Activated naive CD8-positive, alpha-beta T cell treated with anti-CD3 and anti-CD28 coated beads for 36 hours (primary cell): ENCODE results near the gene PIK3R6. TPM values are rescaled to one million over a fixed set of nuclear protein-coding genes. Genes with fewer than 3 reads are reported as not detected.

Experiments used
- DNase-seq: peaks from one replicate; pipeline ENCODE4 v3.0.0; 2021
- H3K27ac Mint-ChIP-seq: one replicate; pipeline ENCODE4 v1.8.0; 2022; ENCODE audit warnings: mild to moderate bottlenecking, moderate library complexity, mixed read lengths
- H3K27me3 Mint-ChIP-seq: one replicate; pipeline ENCODE4 v1.8.0; 2022; ENCODE audit warnings: mild to moderate bottlenecking, mixed read lengths
- H3K36me3 Mint-ChIP-seq: one replicate; pipeline ENCODE4 v1.8.0; 2021; ENCODE audit warnings: mild to moderate bottlenecking, mixed read lengths
- H3K4me1 Mint-ChIP-seq: one replicate; pipeline ENCODE4 v1.8.0; 2021; ENCODE audit warnings: mixed read lengths
- H3K4me3 Mint-ChIP-seq: one replicate; pipeline ENCODE4 v1.8.0; 2022; ENCODE audit warnings: mild to moderate bottlenecking, moderate library complexity, mixed read lengths
- H3K9me3 Mint-ChIP-seq: one replicate; pipeline ENCODE4 v1.8.0; 2022; ENCODE audit warnings: mixed read lengths
- total RNA-seq, 2 experiments: library from RNA; stranded (reverse); gene quantifications; one replicate each; pipeline ENCODE4 v1.2.3, GENCODE V29; 2021

PIK3R6 gene
- total RNA-seq, 2 experiments from 2014 or later: 0.88 to 1.0 TPM

DNA sequence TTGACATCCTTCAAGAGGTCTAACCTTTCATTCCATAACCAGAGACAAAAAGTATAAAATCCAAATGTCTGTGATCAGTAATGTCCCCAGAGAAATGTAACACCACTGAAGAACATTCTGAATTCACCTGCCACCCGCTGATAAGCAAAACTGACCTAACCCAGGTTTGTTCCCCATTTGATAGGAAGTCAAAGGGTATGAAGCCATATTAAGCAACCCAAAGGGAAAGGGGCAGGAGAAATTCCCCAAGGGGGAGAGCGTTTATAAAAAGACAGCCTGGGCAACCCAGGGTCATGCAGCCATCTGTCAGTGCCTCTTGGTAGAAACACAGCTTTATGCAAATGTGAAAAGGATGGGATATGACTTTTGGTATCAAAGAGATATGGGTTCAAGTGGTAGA is 30.7 kb upstream of the PIK3R6 start:
- Mint-ChIP-seq H3K27ac (peak overlapping the region; percentile 35), H3K27me3 (no peaks in the 10 kb centered on the region), H3K4me3 (no peak overlapping the region), H3K36me3 (peaks cover 55% of the 10 kb centered on the region), H3K4me1 (peaks cover 75% of the 10 kb centered on the region), H3K9me3 (no peaks in the 10 kb centered on the region)
- no peak for DNase-seq

DNA sequence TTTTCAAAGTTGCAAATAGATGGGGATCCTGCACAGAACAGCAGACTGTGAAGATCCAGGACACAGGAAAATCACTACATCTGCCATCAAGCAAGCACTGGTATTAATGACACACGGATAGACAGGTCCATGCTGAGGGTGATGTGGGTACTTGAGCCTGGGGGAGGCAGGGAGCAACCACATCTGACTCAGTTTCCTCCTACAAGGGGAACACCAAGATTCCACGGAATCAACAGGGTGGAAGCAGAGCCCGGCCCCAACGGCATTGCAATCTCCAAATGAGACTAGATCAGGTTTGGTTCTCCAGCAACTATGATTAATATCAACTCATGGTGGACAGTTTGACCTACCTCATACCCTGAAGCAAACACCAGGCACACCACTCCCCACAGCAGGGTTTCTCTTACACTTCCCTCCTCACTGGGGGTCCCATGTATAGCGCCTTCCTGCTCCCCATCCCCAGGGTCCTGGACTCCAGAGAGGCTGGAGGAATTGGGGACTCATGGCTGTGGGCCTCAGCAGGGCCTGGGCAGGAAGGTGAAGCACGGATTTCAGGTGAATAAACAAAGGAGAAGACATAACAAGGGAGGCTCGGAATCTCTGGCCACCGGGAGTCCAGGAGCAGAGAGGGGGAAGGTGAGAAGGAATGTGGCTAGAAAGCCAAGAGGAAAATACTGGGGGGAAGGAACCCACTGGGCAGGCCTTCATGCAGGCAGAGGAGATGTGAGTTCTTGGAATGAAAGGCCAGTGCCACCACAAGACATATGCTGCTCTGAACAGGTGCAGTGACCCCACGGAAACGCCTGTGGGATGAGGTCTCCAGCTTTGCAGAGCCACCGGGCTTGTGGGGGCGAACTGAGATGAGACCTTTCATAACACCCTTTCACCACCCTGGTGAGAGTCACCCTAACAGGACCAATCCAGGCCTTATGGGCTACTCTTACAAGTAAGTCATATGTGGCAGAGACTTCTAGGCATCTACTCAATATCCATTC is 29.5 kb upstream of the PIK3R6 start:
- H3K4me3 Mint-ChIP-seq: no peak overlapping the region
- H3K4me1 Mint-ChIP-seq: peaks cover 86% of the 10 kb centered on the region
- no peaks in the 10 kb centered on the region for H3K9me3 Mint-ChIP-seq
- no peak for DNase-seq
- peak overlapping the region; percentile 18 for H3K27ac Mint-ChIP-seq
- no peaks in the 10 kb centered on the region for H3K27me3 Mint-ChIP-seq
- H3K36me3 Mint-ChIP-seq: peaks cover 55% of the 10 kb centered on the region

DNA sequence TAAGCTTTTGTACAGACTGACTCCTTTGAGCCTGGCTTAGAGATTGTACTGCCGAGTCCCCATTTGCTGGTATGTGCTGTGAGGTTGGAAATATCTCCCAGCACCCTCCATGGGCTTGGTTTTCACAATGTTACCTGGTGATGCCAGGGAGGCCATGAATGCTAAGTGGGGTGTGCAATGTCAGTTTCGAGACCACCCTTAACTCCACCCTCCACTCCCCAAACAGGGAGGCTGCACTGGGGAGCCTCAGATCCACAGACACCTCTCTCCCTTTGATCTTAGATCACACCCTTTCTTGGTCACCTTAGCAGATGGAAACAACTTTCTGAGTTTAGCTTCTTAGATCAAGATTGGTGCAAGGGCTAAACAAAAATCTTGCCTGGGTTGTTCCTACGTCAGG is 28.6 kb upstream of the PIK3R6 start:
- no peak for DNase-seq
- H3K27me3 Mint-ChIP-seq: no peaks in the 10 kb centered on the region
- peaks cover 78% of the 10 kb centered on the region for H3K4me1 Mint-ChIP-seq
- no peaks in the 10 kb centered on the region for H3K9me3 Mint-ChIP-seq
- H3K27ac Mint-ChIP-seq: peak overlapping the region; percentile 46
- H3K36me3 Mint-ChIP-seq: peaks cover 47% of the 10 kb centered on the region
- H3K4me3 Mint-ChIP-seq: no peak overlapping the region

DNA sequence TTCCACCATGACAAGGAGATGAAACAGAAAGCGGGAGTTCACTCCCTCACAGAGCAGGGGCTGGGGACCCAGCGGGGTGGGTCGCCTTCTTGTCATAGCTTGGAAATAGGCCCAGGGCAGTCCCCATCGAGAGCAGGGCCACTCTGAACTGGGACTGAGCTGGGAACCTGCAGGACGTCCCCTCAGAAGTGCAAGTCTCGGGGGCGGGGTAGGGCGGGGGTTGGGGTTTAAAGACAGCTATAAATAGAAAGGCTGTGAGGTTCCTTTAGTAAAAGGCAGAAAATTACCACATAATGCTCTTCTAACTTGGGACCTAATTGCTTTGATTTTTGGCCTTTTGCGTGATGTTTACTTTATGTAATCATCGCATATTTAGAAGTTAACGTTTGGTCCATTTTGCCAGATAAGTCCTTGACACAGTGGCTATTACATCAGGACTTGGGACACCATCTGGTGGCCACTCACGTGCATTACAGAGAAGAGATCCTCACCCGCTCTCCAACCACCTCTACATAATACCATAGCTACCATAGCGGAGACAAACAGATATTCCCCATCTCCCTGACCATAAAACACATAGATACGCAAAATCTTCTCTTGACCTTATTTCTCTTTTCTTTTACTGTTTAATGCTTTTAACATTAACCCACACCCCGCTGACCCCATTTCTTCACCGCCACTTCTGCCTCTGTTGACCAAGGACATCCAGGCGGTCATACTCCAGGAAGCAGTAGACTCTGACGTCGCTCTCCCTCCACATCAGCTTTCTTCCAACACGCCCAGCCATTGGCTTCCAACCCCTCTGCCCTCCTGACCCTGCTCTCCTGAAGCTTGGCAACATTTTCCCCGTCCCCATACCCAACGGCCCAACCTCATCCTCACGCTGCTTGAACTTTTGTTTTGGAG is 27.5 kb upstream of the PIK3R6 start:
- no peak overlapping the region for H3K4me3 Mint-ChIP-seq
- peak; percentile 54 for DNase-seq
- H3K4me1 Mint-ChIP-seq: peaks cover 67% of the 10 kb centered on the region
- H3K36me3 Mint-ChIP-seq: peaks cover 42% of the 10 kb centered on the region
- H3K27me3 Mint-ChIP-seq: no peaks in the 10 kb centered on the region
- H3K9me3 Mint-ChIP-seq: no peaks in the 10 kb centered on the region
- H3K27ac Mint-ChIP-seq: peak overlapping the region; percentile 67

DNA sequence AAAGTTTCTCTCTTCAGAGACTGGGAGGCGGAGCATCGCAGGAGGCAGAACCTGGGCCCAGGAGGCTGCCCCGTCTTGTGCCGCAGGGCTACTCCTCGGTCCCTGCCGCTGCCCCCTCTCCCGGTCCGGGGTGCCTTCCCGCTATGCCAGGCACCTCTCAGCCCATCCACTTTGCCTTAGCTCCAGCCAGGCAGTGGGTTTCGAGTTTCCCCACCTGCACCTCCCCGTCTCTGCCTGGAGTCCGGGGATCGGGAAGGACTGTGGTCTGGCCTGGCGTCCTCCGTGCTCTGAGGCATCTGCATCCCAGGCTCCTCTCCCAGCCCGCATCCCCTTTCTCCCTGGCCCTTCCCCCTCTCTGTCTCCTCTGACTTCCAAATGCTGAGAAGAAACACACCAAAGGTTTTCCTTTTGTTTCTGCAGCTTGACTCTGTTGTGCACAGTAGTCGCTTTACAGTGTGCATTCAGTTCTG is 26.8 kb upstream of the PIK3R6 start:
- no peaks in the 10 kb centered on the region for H3K27me3 Mint-ChIP-seq
- H3K4me1 Mint-ChIP-seq: peaks cover 62% of the 10 kb centered on the region
- H3K36me3 Mint-ChIP-seq: peaks cover 39% of the 10 kb centered on the region
- peak overlapping the region; percentile 67 for H3K27ac Mint-ChIP-seq
- no peaks in the 10 kb centered on the region for H3K9me3 Mint-ChIP-seq
- H3K4me3 Mint-ChIP-seq: no peak overlapping the region
- DNase-seq: no peak

DNA sequence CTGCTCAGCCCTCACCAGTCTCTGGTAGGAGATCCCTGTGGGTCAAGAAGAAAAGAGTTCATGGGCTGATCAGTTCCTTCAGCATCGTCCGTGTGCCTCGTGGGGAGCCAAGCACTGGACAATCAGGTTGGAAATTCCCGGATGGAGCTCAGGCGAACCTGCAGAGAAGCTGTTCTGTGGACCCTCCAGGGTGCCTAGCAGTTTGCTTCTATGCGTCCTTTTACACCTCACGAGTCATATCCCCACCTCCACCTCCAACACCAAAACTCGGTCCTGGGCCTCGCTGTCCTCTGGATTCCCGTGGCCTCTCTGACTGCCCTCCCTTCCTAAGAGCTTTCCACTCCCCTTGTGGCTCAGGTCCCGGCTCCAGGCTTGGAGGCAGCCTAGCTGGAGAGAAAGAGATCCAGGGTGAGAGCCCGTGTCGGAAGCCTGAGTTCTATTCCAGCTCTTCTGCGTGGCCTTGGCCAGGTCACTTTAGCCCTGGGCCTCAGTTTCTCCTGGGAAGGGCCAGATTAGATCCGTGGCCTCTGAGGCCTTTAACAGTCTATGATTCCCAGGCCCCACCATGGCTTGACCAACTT is 26.2 kb upstream of the PIK3R6 start:
- Mint-ChIP-seq H3K36me3 (peaks cover 35% of the 10 kb centered on the region), H3K4me1 (peaks cover 56% of the 10 kb centered on the region), H3K27me3 (no peaks in the 10 kb centered on the region), H3K4me3 (no peak overlapping the region), H3K27ac (no peak overlapping the region), H3K9me3 (no peaks in the 10 kb centered on the region)
- no peak for DNase-seq

DNA sequence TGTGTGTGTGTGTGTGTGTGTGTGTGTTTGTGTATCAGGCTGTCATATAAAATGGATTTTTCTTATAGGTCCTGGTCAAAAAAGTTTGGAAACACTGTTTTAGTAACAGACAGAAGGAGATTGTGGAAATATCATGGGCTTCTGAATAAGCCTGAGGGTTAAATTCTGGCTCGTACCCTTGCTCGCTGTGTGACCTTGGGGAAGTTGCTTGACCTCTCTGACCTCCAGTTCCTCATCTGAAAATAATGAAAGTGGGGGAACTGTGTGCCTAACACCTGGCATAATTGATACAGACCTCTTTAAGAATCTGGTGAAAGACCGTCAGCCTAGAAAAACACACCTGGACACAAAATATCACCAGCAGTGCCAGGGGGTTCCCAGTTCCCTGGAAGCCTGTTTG is 25.6 kb upstream of the PIK3R6 start:
- no peaks in the 10 kb centered on the region for H3K27me3 Mint-ChIP-seq
- H3K9me3 Mint-ChIP-seq: no peaks in the 10 kb centered on the region
- H3K27ac Mint-ChIP-seq: peak overlapping the region; percentile 59
- DNase-seq: no peak
- H3K4me1 Mint-ChIP-seq: peaks cover 50% of the 10 kb centered on the region
- H3K4me3 Mint-ChIP-seq: no peak overlapping the region
- H3K36me3 Mint-ChIP-seq: peaks cover 28% of the 10 kb centered on the region

DNA sequence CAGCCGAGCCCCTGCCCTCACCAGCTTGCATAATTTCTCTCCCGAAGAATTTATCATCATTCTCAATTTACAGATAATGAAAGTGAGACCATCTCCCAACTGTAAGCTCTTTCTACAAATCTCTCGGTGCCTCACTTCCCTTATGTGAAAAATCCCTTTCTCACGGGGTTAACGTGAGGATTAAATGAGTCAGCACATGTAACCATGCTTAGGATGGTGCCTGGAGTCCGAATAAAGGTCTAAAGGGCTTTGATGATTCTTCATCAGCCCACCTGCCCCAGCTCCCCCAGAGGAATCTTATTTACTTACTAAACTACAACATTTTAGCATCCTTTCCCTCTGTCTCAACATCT is 24.8 kb upstream of the PIK3R6 start:
- Mint-ChIP-seq H3K27ac (peak overlapping the region; percentile 59), H3K27me3 (no peaks in the 10 kb centered on the region), H3K4me3 (no peak overlapping the region), H3K36me3 (peaks cover 23% of the 10 kb centered on the region), H3K9me3 (no peaks in the 10 kb centered on the region), H3K4me1 (peaks cover 43% of the 10 kb centered on the region)
- DNase-seq: no peak

DNA sequence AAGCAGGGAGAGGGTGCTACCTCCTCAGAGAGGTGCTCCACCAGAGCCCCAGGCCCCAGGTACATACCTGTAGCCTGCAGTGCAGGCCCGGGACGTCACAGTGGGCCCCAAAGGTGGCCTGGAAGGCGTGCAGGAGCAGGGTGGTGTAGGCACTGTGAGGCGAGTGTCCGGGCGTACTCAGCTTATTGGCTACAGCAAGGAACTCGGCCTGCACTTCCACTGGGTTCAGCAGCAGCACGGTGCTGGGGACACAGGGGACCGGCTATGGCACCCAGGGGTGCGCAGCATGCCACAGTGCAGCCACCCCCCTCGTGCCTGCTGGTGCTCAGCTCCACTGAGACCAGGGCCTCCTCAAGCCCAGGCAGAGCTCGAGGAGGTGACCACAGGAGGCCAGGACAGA is 23.2 kb upstream of the PIK3R6 start:
- Mint-ChIP-seq H3K27me3 (no peaks in the 10 kb centered on the region), H3K4me3 (no peak overlapping the region)

DNA sequence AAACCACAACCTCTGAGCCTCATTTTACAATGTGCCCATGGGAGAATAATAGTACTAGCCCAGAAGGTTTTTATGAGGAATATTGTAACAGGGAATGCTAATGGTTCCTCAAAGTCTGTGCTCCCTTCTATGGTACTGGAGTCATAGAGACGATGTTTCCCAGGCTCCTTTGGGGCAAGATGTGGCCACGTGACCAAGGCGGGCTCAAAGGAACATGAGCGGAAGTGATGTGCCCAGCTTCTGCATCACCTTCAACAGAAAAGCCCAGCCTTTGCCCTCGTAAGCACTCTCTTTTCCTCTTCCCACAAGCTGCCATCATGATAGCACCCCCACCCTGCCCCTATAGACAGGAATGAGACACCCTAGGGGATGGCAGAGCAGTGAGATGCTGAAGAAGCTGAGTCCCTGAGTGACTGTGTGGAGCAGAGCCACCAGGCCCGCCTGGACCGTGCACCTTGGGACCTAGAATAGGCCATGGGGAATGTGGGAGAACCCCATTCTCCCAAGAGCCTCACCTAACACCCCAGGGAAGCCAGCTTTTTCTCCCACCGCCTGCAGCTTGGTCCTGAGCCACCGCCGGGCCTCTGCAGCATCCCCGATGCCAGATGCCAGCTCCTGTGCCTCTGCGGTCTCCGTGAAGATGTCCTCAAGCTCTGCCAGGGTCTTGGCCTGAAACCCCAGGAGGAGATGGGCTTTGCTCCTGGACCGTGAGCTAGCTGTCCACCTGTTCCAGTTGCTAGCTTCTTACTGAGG is 22.2 kb upstream of the PIK3R6 start:
- no peak overlapping the region for H3K27ac Mint-ChIP-seq
- no peaks in the 10 kb centered on the region for H3K27me3 Mint-ChIP-seq
- peaks cover 19% of the 10 kb centered on the region for H3K36me3 Mint-ChIP-seq

More for the DNA sequence above, 23.2 kb upstream of the PIK3R6 start:
- DNase-seq: no peak
- Mint-ChIP-seq H3K27ac (no peak overlapping the region), H3K9me3 (no peaks in the 10 kb centered on the region), H3K36me3 (peaks cover 25% of the 10 kb centered on the region), H3K4me1 (peaks cover 26% of the 10 kb centered on the region)

DNA sequence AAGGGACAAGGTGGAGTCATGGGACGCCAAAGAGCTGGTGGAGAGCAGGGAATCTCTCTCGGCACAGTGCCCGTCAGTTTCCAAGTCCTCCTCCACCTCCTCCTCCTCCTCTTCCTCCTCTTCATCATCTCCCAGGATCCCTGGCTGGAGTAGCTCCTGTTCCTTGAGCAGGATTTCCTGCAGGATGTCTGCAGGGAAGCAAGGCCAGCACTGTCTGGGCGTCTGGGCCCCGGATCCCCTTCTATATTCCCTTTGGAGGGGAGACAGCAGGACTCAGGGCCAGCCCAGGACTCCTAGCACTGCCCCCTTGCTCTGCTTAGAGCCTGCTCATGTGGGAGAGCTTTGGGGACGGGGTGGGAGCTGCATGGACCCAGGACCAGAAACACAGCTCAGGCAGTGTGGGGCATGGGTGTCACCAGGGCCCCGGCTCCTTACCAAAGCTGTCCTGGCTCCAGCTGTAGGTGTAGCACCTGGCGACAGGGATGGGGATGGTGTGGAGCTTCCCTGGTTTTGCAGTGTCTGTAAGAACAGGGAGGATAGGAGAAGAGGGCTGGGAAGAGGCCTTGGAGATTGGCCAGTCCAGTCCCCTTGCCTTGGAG is 21.3 kb upstream of the PIK3R6 start:
- Mint-ChIP-seq H3K4me1 (peaks cover 14% of the 10 kb centered on the region), H3K4me3 (no peak overlapping the region), H3K36me3 (peaks cover 24% of the 10 kb centered on the region), H3K9me3 (no peaks in the 10 kb centered on the region), H3K27ac (peak overlapping the region; percentile 18), H3K27me3 (no peaks in the 10 kb centered on the region)
- DNase-seq: no peak

More for the DNA sequence above, 22.2 kb upstream of the PIK3R6 start:
- Mint-ChIP-seq H3K4me3 (no peak overlapping the region), H3K4me1 (peaks cover 17% of the 10 kb centered on the region), H3K9me3 (no peaks in the 10 kb centered on the region)
- DNase-seq: no peak

DNA sequence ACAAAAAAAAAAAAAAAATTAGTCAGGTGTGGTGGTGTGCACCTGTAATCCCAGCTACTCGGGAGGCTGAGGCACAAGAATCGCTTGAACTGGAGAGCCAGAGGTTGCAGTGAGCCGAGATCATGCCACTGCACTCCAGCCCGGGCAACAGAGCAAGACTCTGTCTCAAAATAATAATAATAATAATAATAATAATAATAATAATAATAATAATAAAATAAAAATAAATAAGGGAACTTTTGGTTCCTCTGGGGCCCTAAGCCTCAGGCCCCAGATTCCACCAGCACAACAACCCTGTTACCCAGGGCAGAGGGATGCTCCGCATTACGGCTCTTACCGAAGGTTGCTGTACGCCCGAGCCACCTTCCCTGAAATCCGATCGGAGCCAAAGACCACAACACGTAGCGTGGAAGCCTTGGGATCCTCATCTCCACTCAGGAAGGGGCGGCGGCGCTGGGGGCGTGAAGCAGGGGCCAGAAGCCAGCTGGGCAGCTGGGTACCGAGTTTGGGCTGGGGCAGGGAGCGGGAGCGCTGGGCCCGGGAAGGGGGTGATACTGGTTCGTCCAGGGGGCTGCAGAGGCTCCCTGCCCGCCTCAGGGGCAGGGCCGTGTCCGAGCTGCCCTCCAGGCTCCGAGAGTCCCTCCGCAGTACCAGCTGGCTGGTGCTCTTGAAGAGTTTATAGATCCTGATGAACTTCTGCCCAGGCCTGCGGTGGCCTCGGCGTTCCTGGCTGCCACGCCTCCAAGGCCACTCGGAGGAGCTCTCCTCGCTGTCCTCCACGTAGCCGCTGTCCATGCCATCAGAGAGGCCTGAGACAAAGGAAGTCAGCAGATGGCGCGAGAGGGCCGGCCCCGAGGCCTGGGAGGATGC is 20.6 kb upstream of the PIK3R6 start:
- H3K36me3 Mint-ChIP-seq: peaks cover 28% of the 10 kb centered on the region
- no peak overlapping the region for H3K27ac Mint-ChIP-seq
- H3K4me1 Mint-ChIP-seq: peaks cover 12% of the 10 kb centered on the region
- DNase-seq: no peak
- H3K4me3 Mint-ChIP-seq: no peak overlapping the region
- no peaks in the 10 kb centered on the region for H3K9me3 Mint-ChIP-seq
- no peaks in the 10 kb centered on the region for H3K27me3 Mint-ChIP-seq

DNA sequence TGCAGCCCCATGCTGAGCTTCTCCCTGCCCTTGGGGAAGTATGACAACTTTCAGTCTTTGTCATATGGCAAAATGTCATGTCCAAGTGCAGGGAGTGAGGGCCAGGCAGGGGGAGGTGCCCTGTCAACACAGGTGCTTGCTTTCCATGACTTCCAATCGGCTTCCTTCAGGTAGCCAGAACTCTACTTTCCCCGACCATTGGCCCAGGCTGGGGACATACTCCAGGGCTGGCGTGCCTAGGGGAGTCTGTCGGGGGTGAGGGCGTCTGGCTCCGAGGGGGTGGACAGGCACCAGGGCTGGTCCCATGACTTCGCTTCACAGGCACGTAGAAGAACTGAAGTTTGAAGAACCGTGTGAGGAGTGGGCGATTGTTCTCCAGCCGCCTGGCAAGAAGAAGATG is 19.8 kb upstream of the PIK3R6 start:
- no peak for DNase-seq
- Mint-ChIP-seq H3K4me1 (peaks cover 4% of the 10 kb centered on the region), H3K36me3 (peaks cover 32% of the 10 kb centered on the region), H3K9me3 (no peaks in the 10 kb centered on the region), H3K27ac (no peak overlapping the region), H3K4me3 (no peak overlapping the region), H3K27me3 (no peaks in the 10 kb centered on the region)
